NB4 (cell line): ENCODE measurements around the gene PPP4C.

Experiments
- CTCF ChIP-seq: IDR thresholded peaks from one replicate; pipeline ENCODE4 v1.5.1; 2012; ENCODE audit warnings: low read depth, low read length
- MAX ChIP-seq: IDR thresholded peaks from 2 replicates; pipeline ENCODE4 v1.6.1; 2011; ENCODE audit warnings: low read depth, low read length
- POLR2A ChIP-seq: IDR thresholded peaks from 2 replicates; pipeline ENCODE4 v1.6.1; 2011; ENCODE audit warnings: mild to moderate bottlenecking; ENCODE audit not compliant: insufficient read length; ENCODE audit errors: extremely low read depth

GRCh38 chr16:30063893-30064728, 11.7 kb upstream of the PPP4C start:
- TF ChIP-seq POLR2A (peak; percentile 65), MAX (peak; percentile 81), CTCF (peak; percentile 33)
